ENCODE data around the gene BCAR3.

DNA sequence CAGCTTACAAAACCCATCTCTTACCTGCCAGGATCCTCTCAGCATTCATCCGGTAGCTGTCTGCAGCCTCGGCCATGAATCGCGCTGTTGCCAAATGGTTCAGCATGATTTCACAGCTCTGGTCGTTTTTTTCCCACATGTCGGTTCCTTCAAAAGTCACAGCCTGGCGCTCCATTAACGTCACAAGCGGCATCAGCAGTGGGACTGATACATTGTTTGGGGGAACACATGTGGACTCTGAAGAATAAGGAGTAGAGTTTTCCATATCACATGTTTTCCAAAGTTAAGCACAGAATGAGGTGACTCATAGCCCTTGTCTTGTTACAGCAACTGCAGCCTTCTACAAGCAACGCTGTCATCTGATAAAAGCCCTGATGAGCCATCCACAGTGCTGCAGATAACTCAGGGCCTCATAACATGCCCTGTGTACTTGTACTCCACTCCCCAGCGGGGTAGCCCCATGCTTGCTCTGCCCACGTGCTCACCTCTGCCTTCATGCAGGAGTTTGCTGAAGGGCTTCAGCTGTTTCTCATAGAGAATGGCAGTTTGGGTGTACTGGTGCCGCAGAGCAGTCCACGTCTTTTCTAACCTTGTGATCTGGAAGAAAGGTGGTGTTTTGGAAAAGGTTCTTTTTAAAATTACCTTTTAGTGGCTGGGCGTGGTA, 114.2 kb downstream of the BCAR3 start:
- TF ChIP-seq, protein P1, sequence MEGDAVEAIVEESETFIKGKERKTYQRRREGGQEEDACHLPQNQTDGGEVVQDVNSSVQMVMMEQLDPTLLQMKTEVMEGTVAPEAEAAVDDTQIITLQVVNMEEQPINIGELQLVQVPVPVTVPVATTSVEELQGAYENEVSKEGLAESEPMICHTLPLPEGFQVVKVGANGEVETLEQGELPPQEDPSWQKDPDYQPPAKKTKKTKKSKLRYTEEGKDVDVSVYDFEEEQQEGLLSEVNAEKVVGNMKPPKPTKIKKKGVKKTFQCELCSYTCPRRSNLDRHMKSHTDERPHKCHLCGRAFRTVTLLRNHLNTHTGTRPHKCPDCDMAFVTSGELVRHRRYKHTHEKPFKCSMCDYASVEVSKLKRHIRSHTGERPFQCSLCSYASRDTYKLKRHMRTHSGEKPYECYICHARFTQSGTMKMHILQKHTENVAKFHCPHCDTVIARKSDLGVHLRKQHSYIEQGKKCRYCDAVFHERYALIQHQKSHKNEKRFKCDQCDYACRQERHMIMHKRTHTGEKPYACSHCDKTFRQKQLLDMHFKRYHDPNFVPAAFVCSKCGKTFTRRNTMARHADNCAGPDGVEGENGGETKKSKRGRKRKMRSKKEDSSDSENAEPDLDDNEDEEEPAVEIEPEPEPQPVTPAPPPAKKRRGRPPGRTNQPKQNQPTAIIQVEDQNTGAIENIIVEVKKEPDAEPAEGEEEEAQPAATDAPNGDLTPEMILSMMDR (IDR thresholded peaks at IDR 0.05), result no peak
- TF ChIP-seq POLR2A (IDR thresholded peaks at IDR 0.05) (no peak), POLR2AphosphoS5 (IDR thresholded peaks at IDR 0.05) (no peak)

Measured in prostate gland (tissue), 2 donors.